ENCODE data around the gene GPRASP3. TPM values are rescaled to one million over a fixed set of nuclear protein-coding genes. Genes with fewer than 3 reads are reported as not detected.

Gene GPRASP3
- 2.6 to 3.9 TPM (median 3.1 TPM) in 5 replicates for total RNA-seq (2022; extraction: Qiagen RNA extraction)

GRCh38 chrX:102720237-102721168 lies at the start of gene GPRASP3:
TSS of gene GPRASP3 (plus strand) at chrX:102720743. CDS start at chrX:102748996, 28,253 bp downstream.

GRCh38 chrX:102712216-102712966 lies 8.2 kb upstream of the GPRASP3 start, which contains the start of gene GPRASP2:
TSS of gene GPRASP2 (plus strand) at chrX:102712448. CDS start at chrX:102714870, 2,422 bp downstream.

Other genes starting within 250 kb of the GPRASP3 start
- gene TCP11X2, start 248.9 kb upstream of the GPRASP3 start, total RNA-seq (2022; extraction: Qiagen RNA extraction) = not detected in 5 replicates
- 0.33 to 0.81 TPM (median 0.56 TPM) in 5 replicates for gene TMSB15A, start 204.0 kb upstream of the GPRASP3 start, total RNA-seq (2022; extraction: Qiagen RNA extraction)
- gene ARMCX5, start 121.2 kb upstream of the GPRASP3 start, total RNA-seq (2022; extraction: Qiagen RNA extraction) = 8.1 to 13.3 TPM (median 9.2 TPM) in 5 replicates
- 0.24 to 0.30 TPM (median 0.25 TPM) in 5 replicates for gene GPRASP1, start 69.3 kb upstream of the GPRASP3 start, total RNA-seq (2022; extraction: Qiagen RNA extraction)
- gene GPRASP2, start 8.3 kb upstream of the GPRASP3 start, total RNA-seq (2022; extraction: Qiagen RNA extraction) = 4.7 to 8.5 TPM (median 5.7 TPM) in 5 replicates
- 0.11 to 0.18 TPM (median 0.13 TPM) in 5 replicates for gene RAB40AL, start 216.5 kb downstream of the GPRASP3 start, total RNA-seq (2022; extraction: Qiagen RNA extraction)